HCT116 (cell line): ENCODE data around the gene WDR20. TPM values are rescaled to one million over a fixed set of nuclear protein-coding genes. Genes with fewer than 3 reads are reported as not detected.

Experiments used
- ATAC-seq: fragments of 200-7000 bp; cut with Tn5 transposase; 2 replicates; pipeline ENCODE4 v1.9.1; 2020; ENCODE audit warnings: mild to moderate bottlenecking, moderate library complexity
- BruUV-seq: library from RNA; stranded (reverse); fragments of 400-500 nt; replicated peaks from 2 replicates; lab custom pipeline; 2021; lab: Mats Ljungman, UMichigan
- CTCF ChIA-PET: fragments of 300-600 bp; sonication (Branson Sonifier 250); formaldehyde crosslinking; loops from one replicate; lab custom pipeline; 2021; ENCODE audit warnings: antibody characterized with exemption; lab: Charles Lee
- POLR2A ChIA-PET: fragments of 300-600, 350-600 bp; sonication (Branson Sonifier 250); formaldehyde crosslinking; loops from one replicate; lab custom pipeline; 2021; ENCODE audit warnings: antibody characterized with exemption; lab: Charles Lee
- RAD21 ChIA-PET, 2 experiments: fragments of 300-600 bp; sonication (Branson Sonifier 250); formaldehyde crosslinking; loops; one replicate each; lab custom pipeline; 2023; ENCODE audit warnings: low total read pairs in 2 of 2; ENCODE audit not compliant: uncharacterized antibody in 2 of 2, unreplicated experiment in 2 of 2, low non-redundant PET in 1 of 2; lab: Charles Lee
- DNase-seq: peaks from one replicate; pipeline ENCODE4 v3.0.0-alpha.2; 2010; ENCODE audit warnings: low read depth, low spot score
- H2AFZ ChIP-seq: fragments of 200-600 bp; shearing (Covaris generic), sonication (generic); 2 replicates; pipeline ENCODE4 v1.6.1; 2017; ENCODE audit warnings: low read depth, mixed run types, mixed read lengths, antibody characterized with exemption, low read length; ENCODE audit not compliant: poor library complexity, severe bottlenecking
- H3K27ac ChIP-seq: 2 replicates; pipeline ENCODE4 v1.5.1; 2012; ENCODE audit warnings: low read depth, low read length
- H3K27me3 ChIP-seq: fragments of 200-600 bp; sonication (generic); 2 replicates; pipeline ENCODE4 v1.6.1; 2016; ENCODE audit warnings: mixed run types, low read length, mixed read lengths; ENCODE audit not compliant: insufficient read depth
- H3K36me3 ChIP-seq, 2 experiments: fragments of 200-500 bp in 1 of 2; fragments of 200-600 bp in 1 of 2; sonication (Bioruptor generic) in 1 of 2; sonication (generic) in 1 of 2; 2 replicates each; pipeline versions ENCODE4 v1.5.1 to v1.6.1; 2014 to 2016; ENCODE audit warnings: low read length in 2 of 2, inconsistent platforms in 1 of 2, mixed read lengths in 1 of 2, mixed run types in 1 of 2; ENCODE audit not compliant: insufficient read depth in 2 of 2, control insufficient read depth in 1 of 2
- H3K4me1 ChIP-seq, 2 experiments: fragments of 200-600 bp in 1 of 2; sonication (generic) in 1 of 2; 2 replicates each; pipeline versions ENCODE4 v1.5.1 to v1.6.1; 2012 to 2017; ENCODE audit warnings: low read length in 2 of 2, inconsistent platforms in 1 of 2, mild to moderate bottlenecking in 1 of 2, mixed read lengths in 1 of 2, mixed run types in 1 of 2, moderate library complexity in 1 of 2; ENCODE audit not compliant: insufficient read depth in 2 of 2, control insufficient read depth in 1 of 2
- H3K4me2 ChIP-seq: fragments of 200-600 bp; sonication (generic); 2 replicates; pipeline ENCODE4 v1.6.1; 2017; ENCODE audit warnings: mixed run types, low read length, mixed read lengths
- H3K4me3 ChIP-seq, 2 experiments: fragments of 200-600 bp in 1 of 2; sonication (generic) in 1 of 2; replicated peaks in 1 of 2; 2 replicates each; pipeline ENCODE4 v1.5.1; 2011 to 2016; ENCODE audit warnings: low read length in 2 of 2, control low read depth in 1 of 2, low read depth in 1 of 2, mild to moderate bottlenecking in 1 of 2, mixed read lengths in 1 of 2, mixed run types in 1 of 2
- H3K79me2 ChIP-seq: fragments of 200-600 bp; sonication (generic); 2 replicates; pipeline ENCODE4 v1.6.1; 2017; ENCODE audit warnings: mild to moderate bottlenecking, mixed run types, low read length, moderate library complexity, mixed read lengths; ENCODE audit not compliant: insufficient read depth
- H3K9ac ChIP-seq: fragments of 200-600 bp; sonication (generic); 2 replicates; pipeline ENCODE4 v1.6.1; 2016; ENCODE audit warnings: low read length, mixed read lengths
- H3K9me2 ChIP-seq: fragments of 200-600 bp; sonication (generic), shearing (Covaris generic); 2 replicates; pipeline ENCODE4 v1.6.1; 2017; ENCODE audit warnings: mixed run types, mild to moderate bottlenecking, moderate library complexity; ENCODE audit not compliant: insufficient read depth
- H3K9me3 ChIP-seq, 2 experiments: fragments of 200-500 bp in 1 of 2; fragments of 200-600 bp in 1 of 2; sonication (Bioruptor generic) in 1 of 2; sonication (generic) in 1 of 2; 2 replicates each; pipeline ENCODE4 v1.6.1; 2014 to 2017; ENCODE audit warnings: low read length in 2 of 2, mixed read lengths in 2 of 2, inconsistent platforms in 1 of 2, low read depth in 1 of 2, mild to moderate bottlenecking in 1 of 2, mixed run types in 1 of 2, moderate library complexity in 1 of 2; ENCODE audit not compliant: control insufficient read depth in 1 of 2, insufficient read depth in 1 of 2
- H4K20me1 ChIP-seq: fragments of 200-600 bp; sonication (generic), shearing (Covaris generic); 2 replicates; pipeline ENCODE4 v1.6.1; 2017; ENCODE audit warnings: mixed run types, mild to moderate bottlenecking, moderate library complexity; ENCODE audit not compliant: insufficient read depth
- CBX3 ChIP-seq: IDR thresholded peaks from 2 replicates; pipeline ENCODE4 v1.6.1; 2012; ENCODE audit warnings: low read depth
- CEBPB ChIP-seq: IDR thresholded peaks from 2 replicates; pipeline ENCODE4 v1.6.1; 2012; ENCODE audit warnings: low read depth
- ELF1 ChIP-seq: IDR thresholded peaks from 2 replicates; pipeline ENCODE4 v1.6.1; 2012; ENCODE audit warnings: low read depth, borderline replicate concordance
- EZH2 ChIP-seq: fragments of 200-600 bp; sonication (generic); IDR thresholded peaks from 2 replicates; pipeline ENCODE4 v1.6.1; 2017; ENCODE audit warnings: antibody characterized with exemption, mixed run types
- EZH2phosphoT487 ChIP-seq: fragments of 200-600 bp; IDR thresholded peaks from 2 replicates; pipeline ENCODE4 v1.6.1; 2018; ENCODE audit warnings: antibody characterized with exemption, borderline replicate concordance
- FOSL1 ChIP-seq: IDR thresholded peaks from 2 replicates; pipeline ENCODE4 v1.6.1; 2012; ENCODE audit warnings: low read depth
- JUND ChIP-seq: IDR thresholded peaks from 2 replicates; pipeline ENCODE4 v1.6.1; 2012
- MAX ChIP-seq: IDR thresholded peaks from 2 replicates; pipeline ENCODE4 v1.6.1; 2012
- POLR2A ChIP-seq: IDR thresholded peaks from 2 replicates; pipeline ENCODE4 v1.7.0; 2011; ENCODE audit warnings: borderline replicate concordance; ENCODE audit not compliant: insufficient read depth, insufficient read length; ENCODE audit errors: extremely low read depth
- POLR2AphosphoS5 ChIP-seq: IDR thresholded peaks from 2 replicates; pipeline ENCODE4 v1.6.1; 2011; ENCODE audit warnings: mild to moderate bottlenecking, low read depth, low read length, moderate library complexity
- RAD21 ChIP-seq: IDR thresholded peaks from 2 replicates; pipeline ENCODE4 v1.6.1; 2012; ENCODE audit warnings: low read depth, mild to moderate bottlenecking
- SIN3A ChIP-seq: IDR thresholded peaks from 2 replicates; pipeline ENCODE4 v1.6.1; 2012; ENCODE audit warnings: low read depth
- SP1 ChIP-seq: IDR thresholded peaks from 2 replicates; pipeline ENCODE4 v1.6.1; 2012; ENCODE audit warnings: low read depth
- SRF ChIP-seq: IDR thresholded peaks from 2 replicates; pipeline ENCODE4 v1.6.1; 2012; ENCODE audit warnings: low read depth
- ZBTB33 ChIP-seq: IDR thresholded peaks from 2 replicates; pipeline ENCODE4 v1.6.1; 2011; ENCODE audit warnings: mild to moderate bottlenecking, low read length, moderate library complexity; ENCODE audit not compliant: insufficient replicate concordance; ENCODE audit errors: extremely low read depth
- ZFX ChIP-seq: fragments of 450-650 bp; IDR thresholded peaks from 2 replicates; pipeline ENCODE4 v1.6.1; 2017
- ZNF274 ChIP-seq: fragments of 200-500 bp; sonication (Bioruptor generic); IDR thresholded peaks from 2 replicates; pipeline ENCODE4 v1.6.1; 2014; ENCODE audit warnings: mild to moderate bottlenecking, low read depth, low read length, inconsistent platforms
- intact Hi-C: fragments of 100-400 bp; cut with micrococcal nuclease; formaldehyde crosslinking; loops from 2 replicates; pipeline ENCODE4 v1.10.0; 2022
- total RNA-seq: library from RNA; stranded (reverse); gene quantifications from one replicate; pipeline ENCODE4 v1.2.1, GENCODE V29; 2021; ENCODE audit not compliant: unreplicated experiment
- TF ChIP-seq, protein P1 (sequence below): IDR thresholded peaks from 2 replicates; pipeline ENCODE4 v1.6.1; 2012; ENCODE audit warnings: low read depth
- TF ChIP-seq, protein P2 (sequence below), 3 experiments: fragments of 200-600 bp in 1 of 3; sonication (generic) in 1 of 3; IDR thresholded peaks in 2 of 3; conservative IDR thresholded peaks in 1 of 3; 2 replicates each; pipeline ENCODE4 v1.5.1; 2012 to 2017; ENCODE audit warnings: low read depth in 2 of 3, low read length in 2 of 3, antibody characterized with exemption in 1 of 3, borderline replicate concordance in 1 of 3, control low read depth in 1 of 3, mild to moderate bottlenecking in 1 of 3, mixed read lengths in 1 of 3, mixed run types in 1 of 3, moderate library complexity in 1 of 3; ENCODE audit not compliant: insufficient read depth in 1 of 3
- TF ChIP-seq, protein P3 (sequence below): IDR thresholded peaks from 2 replicates; pipeline ENCODE4 v1.6.1; 2012

Gene WDR20
- total RNA-seq, 1 experiment from 2014 or later = 21.1 TPM

DNA sequence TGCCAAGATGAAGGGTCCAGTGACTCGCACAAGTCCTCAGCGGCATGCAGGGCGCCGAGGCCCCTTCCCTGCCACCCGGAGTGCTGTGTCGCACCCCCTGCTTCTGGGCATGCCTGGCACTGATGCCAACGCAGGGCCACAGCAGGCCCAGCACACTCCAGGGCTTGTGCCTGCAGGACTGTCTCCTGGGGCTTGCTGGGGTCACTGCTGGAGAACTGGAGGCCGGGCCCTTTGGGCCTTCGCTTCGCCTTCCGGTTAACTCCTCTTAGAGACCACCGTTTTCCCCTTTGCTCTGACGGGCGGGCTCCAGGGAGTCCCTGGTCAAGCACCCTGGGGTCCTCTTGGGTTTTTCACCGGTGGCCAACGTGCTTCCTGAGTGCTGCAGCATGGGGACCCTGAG is 79.6 kb downstream of the WDR20 start:
- Histone ChIP-seq H4K20me1 (no peaks in the 10 kb centered on the region), H3K4me3 (no peak overlapping the region), H3K4me2 (no peak overlapping the region), H3K9me3 (no peaks in the 10 kb centered on the region), H3K27me3 (no peaks in the 10 kb centered on the region), H3K4me1 (peaks cover 0 to 3% of the 10 kb centered on the region in 2 experiments; a peak in 1 of 4 replicates), H3K27ac (no peak overlapping the region), H3K79me2 (peaks cover 17% of the 10 kb centered on the region), H2AFZ (no peak overlapping the region), H3K36me3 (0 out of 4 replicates have a peak, but pooled peaks cover 0 to 3% of the 10 kb centered on the region in 2 experiments), H3K9ac (no peak overlapping the region), H3K9me2 (no peaks in the 10 kb centered on the region)
- BruUV-seq = no TSS peak
- TF ChIP-seq, protein P1, sequence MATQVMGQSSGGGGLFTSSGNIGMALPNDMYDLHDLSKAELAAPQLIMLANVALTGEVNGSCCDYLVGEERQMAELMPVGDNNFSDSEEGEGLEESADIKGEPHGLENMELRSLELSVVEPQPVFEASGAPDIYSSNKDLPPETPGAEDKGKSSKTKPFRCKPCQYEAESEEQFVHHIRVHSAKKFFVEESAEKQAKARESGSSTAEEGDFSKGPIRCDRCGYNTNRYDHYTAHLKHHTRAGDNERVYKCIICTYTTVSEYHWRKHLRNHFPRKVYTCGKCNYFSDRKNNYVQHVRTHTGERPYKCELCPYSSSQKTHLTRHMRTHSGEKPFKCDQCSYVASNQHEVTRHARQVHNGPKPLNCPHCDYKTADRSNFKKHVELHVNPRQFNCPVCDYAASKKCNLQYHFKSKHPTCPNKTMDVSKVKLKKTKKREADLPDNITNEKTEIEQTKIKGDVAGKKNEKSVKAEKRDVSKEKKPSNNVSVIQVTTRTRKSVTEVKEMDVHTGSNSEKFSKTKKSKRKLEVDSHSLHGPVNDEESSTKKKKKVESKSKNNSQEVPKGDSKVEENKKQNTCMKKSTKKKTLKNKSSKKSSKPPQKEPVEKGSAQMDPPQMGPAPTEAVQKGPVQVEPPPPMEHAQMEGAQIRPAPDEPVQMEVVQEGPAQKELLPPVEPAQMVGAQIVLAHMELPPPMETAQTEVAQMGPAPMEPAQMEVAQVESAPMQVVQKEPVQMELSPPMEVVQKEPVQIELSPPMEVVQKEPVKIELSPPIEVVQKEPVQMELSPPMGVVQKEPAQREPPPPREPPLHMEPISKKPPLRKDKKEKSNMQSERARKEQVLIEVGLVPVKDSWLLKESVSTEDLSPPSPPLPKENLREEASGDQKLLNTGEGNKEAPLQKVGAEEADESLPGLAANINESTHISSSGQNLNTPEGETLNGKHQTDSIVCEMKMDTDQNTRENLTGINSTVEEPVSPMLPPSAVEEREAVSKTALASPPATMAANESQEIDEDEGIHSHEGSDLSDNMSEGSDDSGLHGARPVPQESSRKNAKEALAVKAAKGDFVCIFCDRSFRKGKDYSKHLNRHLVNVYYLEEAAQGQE = no peak
- TF ChIP-seq, protein P2, sequence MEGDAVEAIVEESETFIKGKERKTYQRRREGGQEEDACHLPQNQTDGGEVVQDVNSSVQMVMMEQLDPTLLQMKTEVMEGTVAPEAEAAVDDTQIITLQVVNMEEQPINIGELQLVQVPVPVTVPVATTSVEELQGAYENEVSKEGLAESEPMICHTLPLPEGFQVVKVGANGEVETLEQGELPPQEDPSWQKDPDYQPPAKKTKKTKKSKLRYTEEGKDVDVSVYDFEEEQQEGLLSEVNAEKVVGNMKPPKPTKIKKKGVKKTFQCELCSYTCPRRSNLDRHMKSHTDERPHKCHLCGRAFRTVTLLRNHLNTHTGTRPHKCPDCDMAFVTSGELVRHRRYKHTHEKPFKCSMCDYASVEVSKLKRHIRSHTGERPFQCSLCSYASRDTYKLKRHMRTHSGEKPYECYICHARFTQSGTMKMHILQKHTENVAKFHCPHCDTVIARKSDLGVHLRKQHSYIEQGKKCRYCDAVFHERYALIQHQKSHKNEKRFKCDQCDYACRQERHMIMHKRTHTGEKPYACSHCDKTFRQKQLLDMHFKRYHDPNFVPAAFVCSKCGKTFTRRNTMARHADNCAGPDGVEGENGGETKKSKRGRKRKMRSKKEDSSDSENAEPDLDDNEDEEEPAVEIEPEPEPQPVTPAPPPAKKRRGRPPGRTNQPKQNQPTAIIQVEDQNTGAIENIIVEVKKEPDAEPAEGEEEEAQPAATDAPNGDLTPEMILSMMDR (IDR thresholded peaks at IDR 0.05 in 2 of 3, conservative IDR thresholded peaks at IDR 0.05 in 1 of 3; ENCODE audit: borderline replicate concordance in 1 of 3, insufficient read depth in 1 of 3, low read depth in 2 of 3, low read length in 2 of 3) = no peak
- TF ChIP-seq CBX3 (no peak), POLR2AphosphoS5 (no peak), CEBPB (no peak), ZNF274 (no peak), POLR2A (no peak), SRF (no peak), ELF1 (no peak), JUND (no peak), EZH2 (no peak), ZFX (no peak), ZBTB33 (no peak), SP1 (no peak), FOSL1 (no peak), EZH2phosphoT487 (no peak), RAD21 (no peak), MAX (no peak), SIN3A (no peak)
- TF ChIP-seq, protein P3, sequence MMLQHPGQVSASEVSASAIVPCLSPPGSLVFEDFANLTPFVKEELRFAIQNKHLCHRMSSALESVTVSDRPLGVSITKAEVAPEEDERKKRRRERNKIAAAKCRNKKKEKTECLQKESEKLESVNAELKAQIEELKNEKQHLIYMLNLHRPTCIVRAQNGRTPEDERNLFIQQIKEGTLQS = no peak
- ChIA-PET CTCF (no interaction called here), RAD21 (no interaction called here), POLR2A (no interaction called here)
- intact Hi-C loops = no loop called here
- no peak for DNase-seq
- no peak for ATAC-seq
